Measurements from ENCODE around the gene NSG1. TPM values are rescaled to one million over a fixed set of nuclear protein-coding genes. Genes with fewer than 3 reads are reported as not detected.

NSG1 gene
- total RNA-seq, 4 donors from 2014 or later: 0.13 TPM; not detected in 3

DNA sequence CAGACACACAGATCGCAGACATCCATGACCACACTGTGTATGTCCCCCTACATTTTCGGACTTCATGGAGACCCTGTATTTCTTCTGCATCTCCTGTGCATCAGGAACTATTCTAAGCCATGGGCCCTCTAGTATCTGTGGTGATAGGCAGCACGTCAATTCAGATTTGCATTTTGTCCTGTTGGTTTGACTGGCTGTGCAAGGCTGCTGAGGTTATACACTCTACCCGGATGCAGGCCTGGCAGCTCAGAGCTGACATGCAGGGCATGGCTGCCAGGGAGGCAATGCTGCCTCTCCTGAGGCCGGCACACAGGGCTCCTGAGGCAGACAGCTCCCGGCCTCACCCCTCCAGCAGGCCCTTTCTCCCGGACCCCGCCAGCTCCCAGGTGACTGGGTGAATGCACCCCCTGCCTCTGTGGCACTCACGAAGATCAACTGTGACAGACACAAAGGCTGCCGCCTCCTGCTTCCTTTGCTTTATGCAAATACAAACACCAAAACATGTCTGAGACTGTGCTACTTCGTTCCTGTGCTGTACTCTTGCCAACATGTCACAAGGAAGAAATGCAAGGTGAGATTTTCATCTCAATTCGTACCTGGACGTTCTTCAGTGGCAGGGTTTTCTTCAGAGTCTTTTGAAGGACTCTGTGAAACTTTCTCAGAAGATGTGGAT is 51.0 kb downstream of the NSG1 start:
- in situ Hi-C loops (cut with MboI; ENCODE audit: low sequenced_read_pairs in 4 of 4): no loop called here
- H3K36me3 ChIP-seq: peaks cover 0 to 44% of the 10 kb centered on the region in 2 donors

DNA sequence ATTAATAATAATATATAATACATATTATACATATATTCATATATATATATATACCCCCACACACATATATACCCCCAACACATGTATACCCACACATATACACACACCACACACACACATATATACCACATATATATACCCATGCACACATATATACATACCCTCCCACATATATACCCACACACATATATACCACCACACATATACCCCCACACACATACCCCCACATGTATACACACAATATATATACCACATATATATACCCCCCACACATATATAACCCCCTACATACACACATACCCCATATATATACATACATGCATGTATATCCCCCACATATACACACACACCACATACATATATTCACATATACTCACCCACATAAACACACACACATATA is 52.0 kb downstream of the NSG1 start:
- Histone ChIP-seq H3K4me3 (no peak overlapping the region), H3K9me3 (no peaks in the 10 kb centered on the region), H3K27me3 (no peaks in the 10 kb centered on the region), H3K4me1 (no peaks in the 10 kb centered on the region), H3K36me3 (peaks cover 0 to 38% of the 10 kb centered on the region in 2 donors), H3K27ac (no peak overlapping the region)
- intact Hi-C loops (cut with DNase I; ENCODE audit: low total_unique reads) (no loop called here), in situ Hi-C loops (cut with MboI; ENCODE audit: low sequenced_read_pairs in 4 of 4) (no loop called here)
- ATAC-seq: no peak
- no peak for DNase-seq
- TF ChIP-seq, protein P1, sequence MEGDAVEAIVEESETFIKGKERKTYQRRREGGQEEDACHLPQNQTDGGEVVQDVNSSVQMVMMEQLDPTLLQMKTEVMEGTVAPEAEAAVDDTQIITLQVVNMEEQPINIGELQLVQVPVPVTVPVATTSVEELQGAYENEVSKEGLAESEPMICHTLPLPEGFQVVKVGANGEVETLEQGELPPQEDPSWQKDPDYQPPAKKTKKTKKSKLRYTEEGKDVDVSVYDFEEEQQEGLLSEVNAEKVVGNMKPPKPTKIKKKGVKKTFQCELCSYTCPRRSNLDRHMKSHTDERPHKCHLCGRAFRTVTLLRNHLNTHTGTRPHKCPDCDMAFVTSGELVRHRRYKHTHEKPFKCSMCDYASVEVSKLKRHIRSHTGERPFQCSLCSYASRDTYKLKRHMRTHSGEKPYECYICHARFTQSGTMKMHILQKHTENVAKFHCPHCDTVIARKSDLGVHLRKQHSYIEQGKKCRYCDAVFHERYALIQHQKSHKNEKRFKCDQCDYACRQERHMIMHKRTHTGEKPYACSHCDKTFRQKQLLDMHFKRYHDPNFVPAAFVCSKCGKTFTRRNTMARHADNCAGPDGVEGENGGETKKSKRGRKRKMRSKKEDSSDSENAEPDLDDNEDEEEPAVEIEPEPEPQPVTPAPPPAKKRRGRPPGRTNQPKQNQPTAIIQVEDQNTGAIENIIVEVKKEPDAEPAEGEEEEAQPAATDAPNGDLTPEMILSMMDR (IDR thresholded peaks at IDR 0.05 in 4 of 5, conservative IDR thresholded peaks at IDR 0.05 in 1 of 5): no peak
- TF ChIP-seq POLR2A (IDR thresholded peaks at IDR 0.05): no peak

More for the DNA sequence above, 51.0 kb downstream of the NSG1 start:
- Histone ChIP-seq H3K27me3 (no peaks in the 10 kb centered on the region), H3K9me3 (no peaks in the 10 kb centered on the region), H3K27ac (no peak overlapping the region), H3K4me3 (no peak overlapping the region), H3K4me1 (no peaks in the 10 kb centered on the region)
- intact Hi-C loops (cut with DNase I; ENCODE audit: low total_unique reads): no loop called here
- TF ChIP-seq POLR2A (IDR thresholded peaks at IDR 0.05): no peak
- TF ChIP-seq, protein P1 (IDR thresholded peaks at IDR 0.05 in 4 of 5, conservative IDR thresholded peaks at IDR 0.05 in 1 of 5): no peak
- ATAC-seq: no peak
- DNase-seq: no peak

DNA sequence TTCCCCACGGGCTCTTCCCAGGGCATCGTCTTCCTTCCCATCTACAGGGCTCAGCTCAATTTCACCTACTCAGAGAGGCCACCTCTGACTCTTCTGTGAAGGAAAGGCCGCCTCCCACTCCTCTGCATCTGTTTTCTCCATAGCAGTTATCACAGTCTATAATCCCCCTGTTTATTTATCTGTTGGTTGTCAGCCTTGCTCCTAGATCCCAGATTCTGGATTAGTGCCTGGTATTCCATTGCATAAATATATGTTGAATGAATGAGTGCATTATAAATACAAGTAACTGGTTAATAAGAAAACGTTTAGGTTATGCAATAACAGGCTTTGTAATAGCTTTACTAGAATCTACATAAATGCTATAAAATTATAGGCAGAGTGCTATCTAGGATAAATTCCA is 52.9 kb downstream of the NSG1 start:
- no peaks in the 10 kb centered on the region for H3K9me3 ChIP-seq
- TF ChIP-seq, protein P1 (IDR thresholded peaks at IDR 0.05 in 4 of 5, conservative IDR thresholded peaks at IDR 0.05 in 1 of 5): no peak
- TF ChIP-seq POLR2A (IDR thresholded peaks at IDR 0.05): no peak
- intact Hi-C loops (cut with DNase I; ENCODE audit: low total_unique reads) (no loop called here), in situ Hi-C loops (cut with MboI; ENCODE audit: low sequenced_read_pairs in 4 of 4) (no loop called here)
- no peak overlapping the region for H3K27ac ChIP-seq
- no peaks in the 10 kb centered on the region for H3K4me1 ChIP-seq
- no peaks in the 10 kb centered on the region for H3K27me3 ChIP-seq
- ATAC-seq: no peak
- no peak for DNase-seq
- H3K4me3 ChIP-seq: no peak overlapping the region
- H3K36me3 ChIP-seq: peaks cover 0 to 29% of the 10 kb centered on the region in 2 donors

- intact Hi-C loops (cut with DNase I; ENCODE audit: low total_unique reads) (no loop called here), in situ Hi-C loops (cut with MboI; ENCODE audit: low sequenced_read_pairs in 4 of 4) (no loop called here)
- Histone ChIP-seq H3K4me3 (no peak overlapping the region), H3K27me3 (no peaks in the 10 kb centered on the region), H3K9me3 (no peaks in the 10 kb centered on the region), H3K36me3 (peaks cover 0 to 23% of the 10 kb centered on the region in 2 donors), H3K4me1 (no peaks in the 10 kb centered on the region), H3K27ac (no peak overlapping the region)
- no peak for TF ChIP-seq POLR2A (IDR thresholded peaks at IDR 0.05)
- TF ChIP-seq, protein P1 (IDR thresholded peaks at IDR 0.05 in 4 of 5, conservative IDR thresholded peaks at IDR 0.05 in 1 of 5): no peak
- DNase-seq: no peak
- ATAC-seq: no peak
Measured at GRCh38 chr4:4440333-4441061, 53.6 kb downstream of the NSG1 start.

All from gastrocnemius medialis (tissue), 4 donors.